ENCODE measurements around the gene ACIN1. TPM values are rescaled to one million over a fixed set of nuclear protein-coding genes. Genes with fewer than 3 reads are reported as not detected.

ACIN1 gene, protein sequence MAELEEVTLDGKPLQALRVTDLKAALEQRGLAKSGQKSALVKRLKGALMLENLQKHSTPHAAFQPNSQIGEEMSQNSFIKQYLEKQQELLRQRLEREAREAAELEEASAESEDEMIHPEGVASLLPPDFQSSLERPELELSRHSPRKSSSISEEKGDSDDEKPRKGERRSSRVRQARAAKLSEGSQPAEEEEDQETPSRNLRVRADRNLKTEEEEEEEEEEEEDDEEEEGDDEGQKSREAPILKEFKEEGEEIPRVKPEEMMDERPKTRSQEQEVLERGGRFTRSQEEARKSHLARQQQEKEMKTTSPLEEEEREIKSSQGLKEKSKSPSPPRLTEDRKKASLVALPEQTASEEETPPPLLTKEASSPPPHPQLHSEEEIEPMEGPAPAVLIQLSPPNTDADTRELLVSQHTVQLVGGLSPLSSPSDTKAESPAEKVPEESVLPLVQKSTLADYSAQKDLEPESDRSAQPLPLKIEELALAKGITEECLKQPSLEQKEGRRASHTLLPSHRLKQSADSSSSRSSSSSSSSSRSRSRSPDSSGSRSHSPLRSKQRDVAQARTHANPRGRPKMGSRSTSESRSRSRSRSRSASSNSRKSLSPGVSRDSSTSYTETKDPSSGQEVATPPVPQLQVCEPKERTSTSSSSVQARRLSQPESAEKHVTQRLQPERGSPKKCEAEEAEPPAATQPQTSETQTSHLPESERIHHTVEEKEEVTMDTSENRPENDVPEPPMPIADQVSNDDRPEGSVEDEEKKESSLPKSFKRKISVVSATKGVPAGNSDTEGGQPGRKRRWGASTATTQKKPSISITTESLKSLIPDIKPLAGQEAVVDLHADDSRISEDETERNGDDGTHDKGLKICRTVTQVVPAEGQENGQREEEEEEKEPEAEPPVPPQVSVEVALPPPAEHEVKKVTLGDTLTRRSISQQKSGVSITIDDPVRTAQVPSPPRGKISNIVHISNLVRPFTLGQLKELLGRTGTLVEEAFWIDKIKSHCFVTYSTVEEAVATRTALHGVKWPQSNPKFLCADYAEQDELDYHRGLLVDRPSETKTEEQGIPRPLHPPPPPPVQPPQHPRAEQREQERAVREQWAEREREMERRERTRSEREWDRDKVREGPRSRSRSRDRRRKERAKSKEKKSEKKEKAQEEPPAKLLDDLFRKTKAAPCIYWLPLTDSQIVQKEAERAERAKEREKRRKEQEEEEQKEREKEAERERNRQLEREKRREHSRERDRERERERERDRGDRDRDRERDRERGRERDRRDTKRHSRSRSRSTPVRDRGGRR
- 64.4 and 77.3 TPM in 2 replicates for total RNA-seq (2012; rRNA removed)

DNA sequence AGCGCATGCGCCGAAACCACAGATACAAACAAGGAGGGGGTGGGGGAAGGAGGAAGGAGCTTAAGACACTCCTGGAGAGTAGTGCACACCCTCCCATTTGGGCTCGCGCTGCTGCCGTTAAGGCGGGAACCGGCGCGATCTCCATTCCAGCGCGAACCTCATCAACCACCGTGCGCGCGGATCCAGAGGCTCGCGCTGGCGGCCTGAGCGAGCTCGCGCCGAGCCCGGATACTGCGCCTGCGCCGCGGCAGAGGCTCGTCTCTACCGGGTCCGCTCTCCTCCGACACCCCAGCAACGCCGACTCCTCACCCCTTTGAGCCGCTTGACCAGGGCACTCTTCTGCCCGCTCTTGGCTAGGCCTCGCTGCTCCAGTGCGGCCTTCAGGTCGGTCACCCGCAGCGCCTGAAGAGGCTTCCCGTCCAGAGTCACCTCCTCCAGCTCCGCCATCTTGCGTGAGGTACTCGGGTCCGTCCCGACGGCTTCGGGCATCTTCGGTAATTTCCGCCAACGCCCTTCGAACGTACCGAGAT lies at the start of gene ACIN1:
Gene ACIN1, minus strand, starts transcription at position 471 of the 530 bp plus-strand sequence. Its CDS starts 24 bp downstream, at position 447.
- Histone ChIP-seq H3K9me3 (replicated peaks; ENCODE audit: low read length) (no peaks in the 10 kb centered on the region), H3K9ac (ENCODE audit: low read depth, low read length) (peak within 1 kb of the TSS; percentile 97), H3K36me3 (ENCODE audit: insufficient read depth, low read length) (peaks cover 55% of the 10 kb centered on the region), H3K4me3 (ENCODE audit: low read length) (peak within 1 kb of the TSS; percentile 91), H3K4me1 (ENCODE audit: control insufficient read depth, insufficient read depth, low read length) (peaks cover 27% of the 10 kb centered on the region), H3K27me3 (ENCODE audit: control insufficient read depth, insufficient read depth, low read length) (no peaks in the 10 kb centered on the region), H3K4me2 (ENCODE audit: low read length) (peak within 1 kb of the TSS; percentile 96)

DNA sequence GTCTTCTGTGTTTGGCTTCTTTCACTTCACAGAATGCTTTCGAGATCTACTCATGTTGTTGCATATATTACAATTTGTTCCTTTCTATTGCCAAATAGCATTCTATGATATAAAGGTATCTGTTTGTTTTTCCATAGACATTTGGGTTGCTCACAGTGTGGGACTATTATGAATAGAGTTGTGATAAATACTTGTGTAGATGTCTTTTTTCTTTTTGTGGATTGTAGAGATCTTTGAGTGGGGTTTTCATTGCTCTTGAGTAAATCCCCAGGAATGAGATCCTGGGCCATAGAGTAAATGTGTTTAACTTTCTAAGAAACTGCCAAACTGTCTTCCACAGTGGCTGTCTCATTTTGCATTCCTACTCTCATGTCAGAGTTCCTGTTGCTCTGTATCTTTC lies 49.0 kb upstream of the ACIN1 start:
- Histone ChIP-seq H3K4me2 (ENCODE audit: low read length) (no peak overlapping the region), H3K36me3 (ENCODE audit: insufficient read depth, low read length) (no peaks in the 10 kb centered on the region), H3K9ac (ENCODE audit: low read depth, low read length) (no peak overlapping the region), H3K4me3 (ENCODE audit: low read length) (no peak overlapping the region), H3K27me3 (ENCODE audit: control insufficient read depth, insufficient read depth, low read length) (peaks cover 46% of the 10 kb centered on the region), H3K4me1 (ENCODE audit: control insufficient read depth, insufficient read depth, low read length) (no peaks in the 10 kb centered on the region), H3K9me3 (replicated peaks; ENCODE audit: low read length) (no peaks in the 10 kb centered on the region)

DNA sequence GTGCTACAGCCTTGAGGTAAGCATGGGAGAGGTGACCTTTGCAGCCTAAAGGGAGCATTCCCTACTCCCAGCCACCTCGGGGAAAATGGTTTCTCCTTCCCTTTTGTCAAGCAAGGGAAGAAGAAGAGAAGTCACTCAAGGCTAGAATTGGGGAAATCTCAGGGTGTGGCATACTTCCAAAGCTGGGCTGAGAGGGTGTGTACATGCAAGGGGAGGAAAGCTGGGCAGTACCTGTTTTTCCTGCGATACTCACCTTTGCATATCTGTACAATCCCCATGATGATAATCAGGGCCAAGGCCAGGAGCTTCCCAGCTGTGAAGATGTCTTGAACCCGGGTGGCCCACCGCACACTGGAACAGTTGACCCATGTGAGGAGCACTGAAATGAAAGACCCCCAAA lies 47.9 kb upstream of the ACIN1 start:
- H3K27me3 ChIP-seq (ENCODE audit: control insufficient read depth, insufficient read depth, low read length) = peaks cover 45% of the 10 kb centered on the region
- H3K36me3 ChIP-seq (ENCODE audit: insufficient read depth, low read length) = no peaks in the 10 kb centered on the region
- no peaks in the 10 kb centered on the region for H3K9me3 ChIP-seq (replicated peaks; ENCODE audit: low read length)
- H3K4me3 ChIP-seq (ENCODE audit: low read length) = no peak overlapping the region
- H3K4me2 ChIP-seq (ENCODE audit: low read length) = no peak overlapping the region
- no peak overlapping the region for H3K9ac ChIP-seq (ENCODE audit: low read depth, low read length)
- H3K4me1 ChIP-seq (ENCODE audit: control insufficient read depth, insufficient read depth, low read length) = peaks cover 5% of the 10 kb centered on the region

DNA sequence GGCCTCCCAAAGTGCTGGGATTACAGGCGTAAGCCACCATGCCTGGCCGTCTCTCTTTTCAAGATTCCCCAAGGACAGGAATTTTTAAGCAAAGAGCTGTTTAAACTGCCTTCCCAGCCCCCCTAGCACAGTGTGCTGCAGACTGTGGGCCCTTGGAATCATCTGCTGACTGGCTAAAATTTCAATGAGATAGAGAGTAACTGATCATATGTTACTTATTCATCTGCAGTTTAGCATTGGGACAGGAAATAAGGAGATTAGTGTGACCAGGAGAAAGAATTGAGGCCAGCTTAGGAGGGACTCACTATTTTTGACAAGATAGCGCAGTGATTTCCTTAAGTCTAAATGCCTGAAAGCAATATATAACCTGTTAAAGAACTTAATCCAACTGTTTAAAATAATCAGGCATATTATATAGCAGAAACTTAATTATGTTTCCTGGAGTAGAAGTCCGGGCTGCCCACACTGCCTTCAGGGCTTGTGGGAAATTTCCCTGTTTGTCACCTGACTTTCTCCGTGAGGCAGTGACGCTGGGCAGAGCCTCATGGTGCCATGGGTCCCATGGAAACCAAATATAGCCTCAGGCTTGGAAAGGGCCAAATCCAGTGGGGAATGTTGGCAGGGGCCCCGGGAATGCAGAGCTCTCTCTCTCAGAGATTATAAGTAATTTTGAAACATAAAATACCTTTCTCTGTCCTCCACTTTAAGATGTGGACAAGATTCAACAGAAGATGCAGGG lies 46.9 kb upstream of the ACIN1 start:
- Histone ChIP-seq H3K4me2 (ENCODE audit: low read length) (no peak overlapping the region), H3K36me3 (ENCODE audit: insufficient read depth, low read length) (no peaks in the 10 kb centered on the region), H3K4me3 (ENCODE audit: low read length) (no peak overlapping the region), H3K27me3 (ENCODE audit: control insufficient read depth, insufficient read depth, low read length) (peaks cover 45% of the 10 kb centered on the region), H3K9ac (ENCODE audit: low read depth, low read length) (no peak overlapping the region), H3K4me1 (ENCODE audit: control insufficient read depth, insufficient read depth, low read length) (peaks cover 5% of the 10 kb centered on the region), H3K9me3 (replicated peaks; ENCODE audit: low read length) (no peaks in the 10 kb centered on the region)

DNA sequence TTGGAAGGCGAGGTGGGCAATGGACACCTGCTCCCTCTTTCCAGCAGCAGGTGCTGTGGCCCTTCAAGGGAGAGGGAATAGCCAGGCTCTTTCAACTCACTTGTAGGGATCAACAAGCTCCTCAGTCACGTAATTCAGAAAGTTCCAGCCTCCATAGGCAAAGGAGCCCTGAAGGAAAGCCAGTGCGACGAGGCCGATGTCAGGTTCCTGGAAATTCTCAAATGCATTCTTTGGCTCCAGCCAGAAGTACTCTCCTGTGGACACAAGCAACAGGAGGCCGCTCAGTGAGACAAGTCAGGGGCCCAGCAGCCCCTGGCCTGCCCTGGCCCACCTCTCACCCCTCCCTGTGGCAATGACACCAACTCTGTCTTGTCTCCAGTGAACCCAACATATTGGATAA lies 45.4 kb upstream of the ACIN1 start:
- Histone ChIP-seq H3K4me2 (ENCODE audit: low read length) (no peak overlapping the region), H3K9ac (ENCODE audit: low read depth, low read length) (no peak overlapping the region), H3K4me1 (ENCODE audit: control insufficient read depth, insufficient read depth, low read length) (peaks cover 5% of the 10 kb centered on the region), H3K27me3 (ENCODE audit: control insufficient read depth, insufficient read depth, low read length) (peaks cover 37% of the 10 kb centered on the region), H3K4me3 (ENCODE audit: low read length) (no peak overlapping the region), H3K9me3 (replicated peaks; ENCODE audit: low read length) (no peaks in the 10 kb centered on the region), H3K36me3 (ENCODE audit: insufficient read depth, low read length) (no peaks in the 10 kb centered on the region)

DNA sequence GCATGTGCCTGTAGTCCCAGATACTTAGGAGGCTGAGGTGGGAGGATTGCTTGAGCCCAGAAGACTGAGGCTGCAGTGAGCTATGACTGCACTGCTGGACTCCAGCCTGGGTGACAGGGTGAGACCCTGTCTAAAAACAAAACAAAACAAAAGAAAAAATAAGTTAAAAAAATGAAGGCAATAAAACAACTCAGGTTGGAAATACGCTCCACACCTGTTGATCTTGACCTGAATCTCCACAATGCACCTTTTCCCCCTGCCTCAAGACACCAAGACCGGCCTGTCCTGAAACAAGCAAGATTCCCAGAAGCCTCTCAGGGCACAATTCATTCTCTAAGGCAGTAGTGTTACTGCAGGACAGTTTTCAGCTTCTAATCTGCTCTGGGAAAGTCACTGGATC lies 44.9 kb upstream of the ACIN1 start:
- Histone ChIP-seq H3K4me1 (ENCODE audit: control insufficient read depth, insufficient read depth, low read length) (peaks cover 5% of the 10 kb centered on the region), H3K36me3 (ENCODE audit: insufficient read depth, low read length) (no peaks in the 10 kb centered on the region)

DNA sequence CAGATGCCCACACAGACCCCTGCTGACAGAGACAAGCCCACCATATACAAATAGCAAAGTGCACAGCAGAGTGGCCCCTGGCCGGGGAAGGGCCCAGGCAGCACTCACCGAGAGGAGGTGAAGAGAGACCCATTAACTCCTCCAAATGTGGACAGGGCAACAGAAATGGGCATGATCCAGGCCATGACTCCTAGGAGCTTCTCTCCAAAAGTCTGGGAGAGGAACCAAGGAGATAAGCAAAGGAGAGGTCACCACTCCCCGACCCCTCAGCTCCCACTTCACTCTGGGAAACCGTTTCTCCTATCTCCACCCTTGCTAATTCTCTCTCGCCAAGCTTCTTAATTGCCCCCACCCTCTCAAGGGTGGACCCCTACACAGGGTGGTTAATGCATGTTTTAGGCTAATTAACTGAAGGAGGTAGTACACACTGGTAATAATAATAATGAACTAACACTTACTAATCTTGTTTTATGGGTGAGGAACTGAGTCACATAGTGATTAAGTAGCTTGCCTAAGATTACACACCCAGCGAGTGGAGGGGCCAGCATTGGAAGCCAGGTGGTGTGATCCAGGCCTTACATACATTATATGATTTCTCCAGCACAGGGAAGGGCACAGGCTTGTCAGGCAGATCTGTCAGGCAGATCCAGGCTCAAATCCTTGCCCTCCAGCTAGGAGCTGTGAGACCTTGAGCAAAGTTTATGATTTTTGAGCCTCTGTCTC lies 43.0 kb upstream of the ACIN1 start:
- no peak overlapping the region for H3K4me3 ChIP-seq (ENCODE audit: low read length)
- peaks cover 5% of the 10 kb centered on the region for H3K4me1 ChIP-seq (ENCODE audit: control insufficient read depth, insufficient read depth, low read length)
- no peaks in the 10 kb centered on the region for H3K36me3 ChIP-seq (ENCODE audit: insufficient read depth, low read length)
- no peak overlapping the region for H3K4me2 ChIP-seq (ENCODE audit: low read length)
- no peaks in the 10 kb centered on the region for H3K9me3 ChIP-seq (replicated peaks; ENCODE audit: low read length)
- H3K27me3 ChIP-seq (ENCODE audit: control insufficient read depth, insufficient read depth, low read length) = peaks cover 27% of the 10 kb centered on the region
- H3K9ac ChIP-seq (ENCODE audit: low read depth, low read length) = no peak overlapping the region

More for the DNA sequence above, 44.9 kb upstream of the ACIN1 start:
- Histone ChIP-seq H3K9me3 (replicated peaks; ENCODE audit: low read length) (no peaks in the 10 kb centered on the region), H3K9ac (ENCODE audit: low read depth, low read length) (no peak overlapping the region), H3K27me3 (ENCODE audit: control insufficient read depth, insufficient read depth, low read length) (peaks cover 37% of the 10 kb centered on the region), H3K4me2 (ENCODE audit: low read length) (no peak overlapping the region), H3K4me3 (ENCODE audit: low read length) (no peak overlapping the region)

DNA sequence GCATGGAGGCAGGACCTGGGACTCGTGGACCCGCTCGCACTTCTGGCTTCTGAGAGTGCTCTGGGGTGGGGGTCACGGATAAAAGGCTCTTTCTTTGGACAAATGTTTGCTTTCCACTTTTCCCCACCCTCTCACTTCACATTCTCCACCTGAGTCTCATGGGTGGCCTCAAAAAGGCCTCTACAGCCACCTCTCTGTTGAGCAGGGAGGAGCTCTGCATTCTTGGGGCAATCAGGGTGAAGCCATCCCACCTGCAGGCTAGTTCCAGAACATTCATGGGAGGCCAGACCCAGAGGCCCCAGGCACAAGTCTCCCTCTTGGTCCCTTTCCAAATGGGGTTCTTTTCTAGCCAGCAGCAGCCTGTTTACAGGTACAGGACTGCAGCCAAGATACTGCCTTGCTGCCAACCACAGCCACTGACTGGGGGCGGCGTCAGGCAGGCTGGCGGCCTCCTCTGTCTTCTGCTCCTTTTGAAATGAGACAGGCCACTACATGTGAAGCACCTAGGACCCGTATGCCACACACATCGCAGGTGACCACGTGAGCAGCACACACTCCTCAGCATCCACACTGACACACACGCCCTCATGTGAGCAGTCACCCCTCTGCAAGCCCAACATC lies 42.4 kb upstream of the ACIN1 start:
- H3K4me1 ChIP-seq (ENCODE audit: control insufficient read depth, insufficient read depth, low read length) = peaks cover 5% of the 10 kb centered on the region
- H3K9me3 ChIP-seq (replicated peaks; ENCODE audit: low read length) = no peaks in the 10 kb centered on the region
- peaks cover 25% of the 10 kb centered on the region for H3K27me3 ChIP-seq (ENCODE audit: control insufficient read depth, insufficient read depth, low read length)
- no peaks in the 10 kb centered on the region for H3K36me3 ChIP-seq (ENCODE audit: insufficient read depth, low read length)
- no peak overlapping the region for H3K9ac ChIP-seq (ENCODE audit: low read depth, low read length)
- no peak overlapping the region for H3K4me3 ChIP-seq (ENCODE audit: low read length)
- H3K4me2 ChIP-seq (ENCODE audit: low read length) = no peak overlapping the region

DNA sequence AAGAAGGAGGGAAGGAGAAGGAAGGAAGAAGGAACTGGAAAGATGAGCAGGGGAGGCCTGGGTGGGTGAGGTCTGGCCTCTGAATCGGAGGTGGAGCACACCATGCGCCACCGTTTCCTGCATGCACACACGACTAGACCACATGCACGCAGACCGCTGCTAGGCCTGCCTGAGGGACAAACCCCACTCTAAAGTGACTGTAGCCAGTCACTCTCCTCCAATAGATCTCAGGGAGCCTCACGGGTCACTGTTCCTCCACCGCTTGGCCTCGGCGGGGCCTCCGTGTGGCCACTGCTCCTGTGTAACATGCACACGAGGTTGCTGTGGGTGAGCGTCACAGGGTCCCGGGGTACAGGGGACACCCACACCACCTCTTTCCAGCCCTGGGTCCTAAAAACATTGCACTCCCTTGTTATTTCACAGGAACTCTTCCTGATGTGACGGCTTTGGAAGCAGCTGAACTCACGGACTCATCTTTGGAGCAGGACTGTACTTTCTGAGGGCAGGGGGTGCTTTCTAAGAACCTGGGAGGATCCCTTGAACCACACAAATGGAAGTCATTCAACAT lies 41.7 kb upstream of the ACIN1 start:
- Histone ChIP-seq H3K9me3 (replicated peaks; ENCODE audit: low read length) (no peaks in the 10 kb centered on the region), H3K4me1 (ENCODE audit: control insufficient read depth, insufficient read depth, low read length) (peaks cover 5% of the 10 kb centered on the region), H3K36me3 (ENCODE audit: insufficient read depth, low read length) (no peaks in the 10 kb centered on the region), H3K9ac (ENCODE audit: low read depth, low read length) (no peak overlapping the region), H3K27me3 (ENCODE audit: control insufficient read depth, insufficient read depth, low read length) (peaks cover 21% of the 10 kb centered on the region), H3K4me2 (ENCODE audit: low read length) (no peak overlapping the region), H3K4me3 (ENCODE audit: low read length) (no peak overlapping the region)

Measured in skeletal muscle satellite cell (primary cell).